Stimulated activated CD4-positive, alpha-beta T cell treated with anti-CD3 and anti-CD28 coated beads, TNF-alpha, amount 100 ng/mL, for 4 hours (primary cell): ENCODE measurements around the gene RNF17.

ENCODE experiments used
- DNase-seq, 3 experiments: peaks; one replicate each; pipeline ENCODE4 v3.0.0-alpha.2; 2020; ENCODE audit warnings: low read depth in 3 of 3

Gene RNF17

GRCh38 chr13:24851546-24851945 lies 87.6 kb downstream of the RNF17 start:
- no peak for DNase-seq

- no peak for DNase-seq
These were observed 90.3 kb downstream of the RNF17 start for GRCh38 chr13:24854311-24854710.

- DNase-seq: no peak
These were observed 95.0 kb downstream of the RNF17 start for GRCh38 chr13:24858953-24859352.

GRCh38 chr13:24860770-24861169 lies 96.8 kb downstream of the RNF17 start:
- DNase-seq: no peak

GRCh38 chr13:24861617-24862362 lies 97.8 kb downstream of the RNF17 start:
- no peak for DNase-seq

GRCh38 chr13:24863748-24864540 lies 100.0 kb downstream of the RNF17 start:
- DNase-seq: no peak

- no peak for DNase-seq
These were observed 100.6 kb downstream of the RNF17 start for GRCh38 chr13:24864579-24864978.

- no peak for DNase-seq
These were observed 101.4 kb downstream of the RNF17 start for GRCh38 chr13:24865163-24865953.

GRCh38 chr13:24866488-24866887 lies 102.5 kb downstream of the RNF17 start:
- DNase-seq: no peak

- DNase-seq: no peak
These were observed 104.9 kb downstream of the RNF17 start for GRCh38 chr13:24868874-24869273.

GRCh38 chr13:24870380-24870760 lies 106.4 kb downstream of the RNF17 start:
- DNase-seq: no peak

GRCh38 chr13:24875566-24875965 lies 111.6 kb downstream of the RNF17 start:
- DNase-seq: no peak

GRCh38 chr13:24877531-24877930 lies 113.6 kb downstream of the RNF17 start:
- DNase-seq: no peak

GRCh38 chr13:24878340-24878739 lies 114.4 kb downstream of the RNF17 start:
- no peak for DNase-seq

GRCh38 chr13:24882665-24883064 lies 118.7 kb downstream of the RNF17 start:
- DNase-seq: no peak

GRCh38 chr13:24887759-24888158 lies 123.8 kb downstream of the RNF17 start:
- DNase-seq: no peak

GRCh38 chr13:24888291-24888931 lies 124.4 kb downstream of the RNF17 start:
- no peak for DNase-seq

- DNase-seq: no peak
These were observed 126.3 kb downstream of the RNF17 start for GRCh38 chr13:24890256-24890655.

GRCh38 chr13:24891476-24892108 lies 127.6 kb downstream of the RNF17 start:
- no peak for DNase-seq

- no peak for DNase-seq
These were observed 128.9 kb downstream of the RNF17 start for GRCh38 chr13:24892829-24893228.

- DNase-seq: no peak
These were observed 129.9 kb downstream of the RNF17 start for GRCh38 chr13:24893863-24894262.
